ENCODE results near the gene ANTXR2.

ANTXR2 gene

GRCh38 chr4:80010316-80010715 lies 62.7 kb downstream of the ANTXR2 start:
- no peak for TF ChIP-seq FOXP2 (optimal IDR thresholded peaks at IDR 0.05; ENCODE audit: borderline replicate concordance, extremely low read depth, extremely low read length, insufficient read depth)
- no peak for TF ChIP-seq TAF1 (IDR thresholded peaks at IDR 0.05; ENCODE audit: borderline replicate concordance, insufficient read depth, low read length)
- TF ChIP-seq REST (IDR thresholded peaks at IDR 0.05; ENCODE audit: insufficient read depth in 1 of 2, low read depth in 2 of 2, low read length in 2 of 2) = no peak
- no peak for TF ChIP-seq SIN3A (IDR thresholded peaks at IDR 0.05; ENCODE audit: borderline replicate concordance, insufficient read depth, low read length)
- TF ChIP-seq POLR2AphosphoS5 (IDR thresholded peaks at IDR 0.05; ENCODE audit: low read depth, low read length) = no peak

GRCh38 chr4:80009806-80010205 lies 63.2 kb downstream of the ANTXR2 start:
- TF ChIP-seq SIN3A (IDR thresholded peaks at IDR 0.05; ENCODE audit: borderline replicate concordance, insufficient read depth, low read length) (no peak), TAF1 (IDR thresholded peaks at IDR 0.05; ENCODE audit: borderline replicate concordance, insufficient read depth, low read length) (no peak), FOXP2 (optimal IDR thresholded peaks at IDR 0.05; ENCODE audit: borderline replicate concordance, extremely low read depth, extremely low read length, insufficient read depth) (no peak), POLR2AphosphoS5 (IDR thresholded peaks at IDR 0.05; ENCODE audit: low read depth, low read length) (no peak), REST (IDR thresholded peaks at IDR 0.05; ENCODE audit: insufficient read depth in 1 of 2, low read depth in 2 of 2, low read length in 2 of 2) (no peak)

GRCh38 chr4:80008971-80009370 lies 64.1 kb downstream of the ANTXR2 start:
- no peak for TF ChIP-seq TAF1 (IDR thresholded peaks at IDR 0.05; ENCODE audit: borderline replicate concordance, insufficient read depth, low read length)
- no peak for TF ChIP-seq FOXP2 (optimal IDR thresholded peaks at IDR 0.05; ENCODE audit: borderline replicate concordance, extremely low read depth, extremely low read length, insufficient read depth)
- no peak for TF ChIP-seq POLR2AphosphoS5 (IDR thresholded peaks at IDR 0.05; ENCODE audit: low read depth, low read length)

GRCh38 chr4:80008351-80008750 lies 64.7 kb downstream of the ANTXR2 start:
- no peak for TF ChIP-seq FOXP2 (optimal IDR thresholded peaks at IDR 0.05; ENCODE audit: borderline replicate concordance, extremely low read depth, extremely low read length, insufficient read depth)
- TF ChIP-seq SIN3A (IDR thresholded peaks at IDR 0.05; ENCODE audit: borderline replicate concordance, insufficient read depth, low read length) = no peak
- no peak for TF ChIP-seq TAF1 (IDR thresholded peaks at IDR 0.05; ENCODE audit: borderline replicate concordance, insufficient read depth, low read length)
- no peak for TF ChIP-seq REST (IDR thresholded peaks at IDR 0.05; ENCODE audit: insufficient read depth in 1 of 2, low read depth in 2 of 2, low read length in 2 of 2)
- no peak for TF ChIP-seq POLR2AphosphoS5 (IDR thresholded peaks at IDR 0.05; ENCODE audit: low read depth, low read length)

GRCh38 chr4:80007745-80008149 lies 65.3 kb downstream of the ANTXR2 start:
- TF ChIP-seq TAF1 (IDR thresholded peaks at IDR 0.05; ENCODE audit: borderline replicate concordance, insufficient read depth, low read length) (peak; percentile 43; the same call in 1 of the 2 replicates), FOXP2 (optimal IDR thresholded peaks at IDR 0.05; ENCODE audit: borderline replicate concordance, extremely low read depth, extremely low read length, insufficient read depth) (no peak), REST (IDR thresholded peaks at IDR 0.05; ENCODE audit: insufficient read depth in 1 of 2, low read depth in 2 of 2, low read length in 2 of 2) (no peak), POLR2AphosphoS5 (IDR thresholded peaks at IDR 0.05; ENCODE audit: low read depth, low read length) (no peak), SIN3A (IDR thresholded peaks at IDR 0.05; ENCODE audit: borderline replicate concordance, insufficient read depth, low read length) (peak; percentile 58; the same call in 1 of the 2 replicates)

All from PFSK-1 (cell line).